ENCODE measurements around the gene ESRRB.

ESRRB gene

DNA sequence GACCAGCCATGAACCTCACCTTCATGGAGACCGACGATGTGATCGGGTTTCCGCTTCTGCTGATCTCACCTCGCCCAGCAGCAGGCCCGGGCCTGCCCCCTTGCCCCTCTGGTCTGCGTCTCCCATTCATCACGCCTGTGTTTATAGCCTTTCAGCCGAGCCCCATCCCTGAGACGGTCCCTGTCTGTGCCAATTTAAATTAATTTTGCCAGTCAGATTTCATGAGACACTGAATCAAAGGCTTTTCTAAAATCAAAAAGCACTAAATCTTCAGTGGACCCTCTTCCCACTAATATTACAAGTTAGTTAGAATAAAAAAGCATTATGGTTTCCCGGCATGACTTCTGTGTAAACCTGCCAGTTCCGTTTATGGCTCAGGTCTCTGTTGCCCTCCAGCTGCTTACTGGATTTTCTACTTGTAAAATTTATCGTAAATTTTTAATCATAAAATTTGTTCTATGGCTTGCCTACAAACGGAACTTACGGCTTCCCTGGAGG is 155.9 kb downstream of the ESRRB start (continued):
- TF ChIP-seq, protein P1, sequence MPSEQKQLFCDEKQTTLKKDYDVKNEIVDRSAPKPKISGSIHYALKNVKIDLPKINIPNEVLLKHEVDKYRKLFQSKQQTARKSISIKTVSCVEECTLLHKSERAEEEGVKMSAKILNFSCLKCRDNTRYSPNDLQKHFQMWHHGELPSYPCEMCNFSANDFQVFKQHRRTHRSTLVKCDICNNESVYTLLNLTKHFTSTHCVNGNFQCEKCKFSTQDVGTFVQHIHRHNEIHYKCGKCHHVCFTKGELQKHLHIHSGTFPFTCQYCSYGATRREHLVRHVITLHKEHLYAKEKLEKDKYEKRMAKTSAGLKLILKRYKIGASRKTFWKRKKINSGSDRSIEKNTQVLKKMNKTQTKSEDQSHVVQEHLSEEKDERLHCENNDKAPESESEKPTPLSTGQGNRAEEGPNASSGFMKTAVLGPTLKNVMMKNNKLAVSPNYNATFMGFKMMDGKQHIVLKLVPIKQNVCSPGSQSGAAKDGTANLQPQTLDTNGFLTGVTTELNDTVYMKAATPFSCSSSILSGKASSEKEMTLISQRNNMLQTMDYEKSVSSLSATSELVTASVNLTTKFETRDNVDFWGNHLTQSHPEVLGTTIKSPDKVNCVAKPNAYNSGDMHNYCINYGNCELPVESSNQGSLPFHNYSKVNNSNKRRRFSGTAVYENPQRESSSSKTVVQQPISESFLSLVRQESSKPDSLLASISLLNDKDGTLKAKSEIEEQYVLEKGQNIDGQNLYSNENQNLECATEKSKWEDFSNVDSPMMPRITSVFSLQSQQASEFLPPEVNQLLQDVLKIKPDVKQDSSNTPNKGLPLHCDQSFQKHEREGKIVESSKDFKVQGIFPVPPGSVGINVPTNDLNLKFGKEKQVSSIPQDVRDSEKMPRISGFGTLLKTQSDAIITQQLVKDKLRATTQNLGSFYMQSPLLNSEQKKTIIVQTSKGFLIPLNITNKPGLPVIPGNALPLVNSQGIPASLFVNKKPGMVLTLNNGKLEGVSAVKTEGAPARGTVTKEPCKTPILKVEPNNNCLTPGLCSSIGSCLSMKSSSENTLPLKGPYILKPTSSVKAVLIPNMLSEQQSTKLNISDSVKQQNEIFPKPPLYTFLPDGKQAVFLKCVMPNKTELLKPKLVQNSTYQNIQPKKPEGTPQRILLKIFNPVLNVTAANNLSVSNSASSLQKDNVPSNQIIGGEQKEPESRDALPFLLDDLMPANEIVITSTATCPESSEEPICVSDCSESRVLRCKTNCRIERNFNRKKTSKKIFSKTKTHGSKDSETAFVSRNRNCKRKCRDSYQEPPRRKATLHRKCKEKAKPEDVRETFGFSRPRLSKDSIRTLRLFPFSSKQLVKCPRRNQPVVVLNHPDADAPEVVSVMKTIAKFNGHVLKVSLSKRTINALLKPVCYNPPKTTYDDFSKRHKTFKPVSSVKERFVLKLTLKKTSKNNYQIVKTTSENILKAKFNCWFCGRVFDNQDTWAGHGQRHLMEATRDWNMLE (tag by site-specific recombination; conservative IDR thresholded peaks at IDR 0.05; ENCODE audit: low read depth), result no peak
- 0 out of 2 replicates have a peak, but pooled peaks have one; percentile 52 for TF ChIP-seq ZNF561 (tag by site-specific recombination; IDR thresholded peaks at IDR 0.05; ENCODE audit: borderline replicate concordance)
- no peak for TF ChIP-seq ZNF776 (tag by site-specific recombination; IDR thresholded peaks at IDR 0.05; ENCODE audit: borderline replicate concordance)
- TF ChIP-seq ZBTB1 (tag by site-specific recombination; IDR thresholded peaks at IDR 0.05), result no peak
- TF ChIP-seq ZNF621 (tag by site-specific recombination; IDR thresholded peaks at IDR 0.05), result no peak
- TF ChIP-seq, protein P2, sequence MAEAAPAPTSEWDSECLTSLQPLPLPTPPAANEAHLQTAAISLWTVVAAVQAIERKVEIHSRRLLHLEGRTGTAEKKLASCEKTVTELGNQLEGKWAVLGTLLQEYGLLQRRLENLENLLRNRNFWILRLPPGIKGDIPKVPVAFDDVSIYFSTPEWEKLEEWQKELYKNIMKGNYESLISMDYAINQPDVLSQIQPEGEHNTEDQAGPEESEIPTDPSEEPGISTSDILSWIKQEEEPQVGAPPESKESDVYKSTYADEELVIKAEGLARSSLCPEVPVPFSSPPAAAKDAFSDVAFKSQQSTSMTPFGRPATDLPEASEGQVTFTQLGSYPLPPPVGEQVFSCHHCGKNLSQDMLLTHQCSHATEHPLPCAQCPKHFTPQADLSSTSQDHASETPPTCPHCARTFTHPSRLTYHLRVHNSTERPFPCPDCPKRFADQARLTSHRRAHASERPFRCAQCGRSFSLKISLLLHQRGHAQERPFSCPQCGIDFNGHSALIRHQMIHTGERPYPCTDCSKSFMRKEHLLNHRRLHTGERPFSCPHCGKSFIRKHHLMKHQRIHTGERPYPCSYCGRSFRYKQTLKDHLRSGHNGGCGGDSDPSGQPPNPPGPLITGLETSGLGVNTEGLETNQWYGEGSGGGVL (tag by site-specific recombination; IDR thresholded peaks at IDR 0.05), result no peak
- 0 out of 2 replicates have a peak, but pooled peaks have one; percentile 40 for TF ChIP-seq YY1 (tag by site-specific recombination; IDR thresholded peaks at IDR 0.05)
- no peak for TF ChIP-seq ZNF140 (tag by site-specific recombination; IDR thresholded peaks at IDR 0.05)
- TF ChIP-seq ZNF138 (tag by site-specific recombination; IDR thresholded peaks at IDR 0.05; ENCODE audit: borderline replicate concordance), result no peak
- peak; percentile 58; the same call in 1 of the 2 replicates for TF ChIP-seq ZBTB8A (tag by site-specific recombination; IDR thresholded peaks at IDR 0.05)
- peak; percentile 24; the same call in 1 of the 2 replicates for TF ChIP-seq ZFP69B (tag by site-specific recombination; IDR thresholded peaks at IDR 0.05)
- no peak for TF ChIP-seq ZNF16 (tag by site-specific recombination; IDR thresholded peaks at IDR 0.05; ENCODE audit: low read depth)
- TF ChIP-seq ZNF354C (tag by site-specific recombination; IDR thresholded peaks at IDR 0.05; ENCODE audit: borderline replicate concordance, low read depth), result no peak
- TF ChIP-seq, protein P3, sequence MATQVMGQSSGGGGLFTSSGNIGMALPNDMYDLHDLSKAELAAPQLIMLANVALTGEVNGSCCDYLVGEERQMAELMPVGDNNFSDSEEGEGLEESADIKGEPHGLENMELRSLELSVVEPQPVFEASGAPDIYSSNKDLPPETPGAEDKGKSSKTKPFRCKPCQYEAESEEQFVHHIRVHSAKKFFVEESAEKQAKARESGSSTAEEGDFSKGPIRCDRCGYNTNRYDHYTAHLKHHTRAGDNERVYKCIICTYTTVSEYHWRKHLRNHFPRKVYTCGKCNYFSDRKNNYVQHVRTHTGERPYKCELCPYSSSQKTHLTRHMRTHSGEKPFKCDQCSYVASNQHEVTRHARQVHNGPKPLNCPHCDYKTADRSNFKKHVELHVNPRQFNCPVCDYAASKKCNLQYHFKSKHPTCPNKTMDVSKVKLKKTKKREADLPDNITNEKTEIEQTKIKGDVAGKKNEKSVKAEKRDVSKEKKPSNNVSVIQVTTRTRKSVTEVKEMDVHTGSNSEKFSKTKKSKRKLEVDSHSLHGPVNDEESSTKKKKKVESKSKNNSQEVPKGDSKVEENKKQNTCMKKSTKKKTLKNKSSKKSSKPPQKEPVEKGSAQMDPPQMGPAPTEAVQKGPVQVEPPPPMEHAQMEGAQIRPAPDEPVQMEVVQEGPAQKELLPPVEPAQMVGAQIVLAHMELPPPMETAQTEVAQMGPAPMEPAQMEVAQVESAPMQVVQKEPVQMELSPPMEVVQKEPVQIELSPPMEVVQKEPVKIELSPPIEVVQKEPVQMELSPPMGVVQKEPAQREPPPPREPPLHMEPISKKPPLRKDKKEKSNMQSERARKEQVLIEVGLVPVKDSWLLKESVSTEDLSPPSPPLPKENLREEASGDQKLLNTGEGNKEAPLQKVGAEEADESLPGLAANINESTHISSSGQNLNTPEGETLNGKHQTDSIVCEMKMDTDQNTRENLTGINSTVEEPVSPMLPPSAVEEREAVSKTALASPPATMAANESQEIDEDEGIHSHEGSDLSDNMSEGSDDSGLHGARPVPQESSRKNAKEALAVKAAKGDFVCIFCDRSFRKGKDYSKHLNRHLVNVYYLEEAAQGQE (tag by site-specific recombination; IDR thresholded peaks at IDR 0.05), result no peak
- peak; percentile 76 for TF ChIP-seq ZNF629 (tag by site-specific recombination; IDR thresholded peaks at IDR 0.05)
- peak; percentile 28; the same call in 1 of the 2 replicates for TF ChIP-seq MZF1 (tag by site-specific recombination; IDR thresholded peaks at IDR 0.05; ENCODE audit: borderline replicate concordance)
- no peak for TF ChIP-seq ZNF302 (tag by site-specific recombination; IDR thresholded peaks at IDR 0.05; ENCODE audit: low read depth)
- TF ChIP-seq, protein P4, sequence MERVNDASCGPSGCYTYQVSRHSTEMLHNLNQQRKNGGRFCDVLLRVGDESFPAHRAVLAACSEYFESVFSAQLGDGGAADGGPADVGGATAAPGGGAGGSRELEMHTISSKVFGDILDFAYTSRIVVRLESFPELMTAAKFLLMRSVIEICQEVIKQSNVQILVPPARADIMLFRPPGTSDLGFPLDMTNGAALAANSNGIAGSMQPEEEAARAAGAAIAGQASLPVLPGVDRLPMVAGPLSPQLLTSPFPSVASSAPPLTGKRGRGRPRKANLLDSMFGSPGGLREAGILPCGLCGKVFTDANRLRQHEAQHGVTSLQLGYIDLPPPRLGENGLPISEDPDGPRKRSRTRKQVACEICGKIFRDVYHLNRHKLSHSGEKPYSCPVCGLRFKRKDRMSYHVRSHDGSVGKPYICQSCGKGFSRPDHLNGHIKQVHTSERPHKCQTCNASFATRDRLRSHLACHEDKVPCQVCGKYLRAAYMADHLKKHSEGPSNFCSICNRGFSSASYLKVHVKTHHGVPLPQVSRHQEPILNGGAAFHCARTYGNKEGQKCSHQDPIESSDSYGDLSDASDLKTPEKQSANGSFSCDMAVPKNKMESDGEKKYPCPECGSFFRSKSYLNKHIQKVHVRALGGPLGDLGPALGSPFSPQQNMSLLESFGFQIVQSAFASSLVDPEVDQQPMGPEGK (tag by site-specific recombination; IDR thresholded peaks at IDR 0.05), result peak; percentile 87
- no peak for TF ChIP-seq IKZF3 (tag by site-specific recombination; IDR thresholded peaks at IDR 0.05)
- TF ChIP-seq ZNF585B (tag by site-specific recombination; IDR thresholded peaks at IDR 0.05), result no peak
- TF ChIP-seq ZNF274 (IDR thresholded peaks at IDR 0.05; ENCODE audit: low read length), result no peak
- no peak for TF ChIP-seq ZNF274 (tag by site-specific recombination; IDR thresholded peaks at IDR 0.05; ENCODE audit: borderline replicate concordance)
- no peak for TF ChIP-seq ZNF23 (tag by site-specific recombination; IDR thresholded peaks at IDR 0.05; ENCODE audit: borderline replicate concordance)
- TF ChIP-seq SCRT2 (tag by site-specific recombination; IDR thresholded peaks at IDR 0.05), result 0 out of 2 replicates have a peak, but pooled peaks have one; percentile 23
- TF ChIP-seq, protein P5, sequence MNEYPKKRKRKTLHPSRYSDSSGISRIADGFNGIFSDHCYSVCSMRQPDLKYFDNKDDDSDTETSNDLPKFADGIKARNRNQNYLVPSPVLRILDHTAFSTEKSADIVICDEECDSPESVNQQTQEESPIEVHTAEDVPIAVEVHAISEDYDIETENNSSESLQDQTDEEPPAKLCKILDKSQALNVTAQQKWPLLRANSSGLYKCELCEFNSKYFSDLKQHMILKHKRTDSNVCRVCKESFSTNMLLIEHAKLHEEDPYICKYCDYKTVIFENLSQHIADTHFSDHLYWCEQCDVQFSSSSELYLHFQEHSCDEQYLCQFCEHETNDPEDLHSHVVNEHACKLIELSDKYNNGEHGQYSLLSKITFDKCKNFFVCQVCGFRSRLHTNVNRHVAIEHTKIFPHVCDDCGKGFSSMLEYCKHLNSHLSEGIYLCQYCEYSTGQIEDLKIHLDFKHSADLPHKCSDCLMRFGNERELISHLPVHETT (tag by site-specific recombination; IDR thresholded peaks at IDR 0.05), result no peak
- TF ChIP-seq ZNF324 (tag by site-specific recombination; IDR thresholded peaks at IDR 0.05), result 0 out of 2 replicates have a peak, but pooled peaks have one; percentile 14
- TF ChIP-seq MEIS1 (CRISPR knock-in tag; IDR thresholded peaks at IDR 0.05; ENCODE audit: borderline replicate concordance), result no peak
